Stromal cell of bone marrow (primary cell): ENCODE measurements around the gene PRELID2.
A peak's percentile ranks its signal among the peaks of the same experiment; 100 is the strongest.
"Not testable (repeated sequence)": the region's sequence is repeated elsewhere in the genome, so short reads cannot be mapped to it uniquely, and the experiment has no call there.

Experiments used
- DNase-seq: peaks from one replicate; pipeline ENCODE4 v3.0.0-alpha.2; 2012; ENCODE audit warnings: low read depth

Gene PRELID2

DNA sequence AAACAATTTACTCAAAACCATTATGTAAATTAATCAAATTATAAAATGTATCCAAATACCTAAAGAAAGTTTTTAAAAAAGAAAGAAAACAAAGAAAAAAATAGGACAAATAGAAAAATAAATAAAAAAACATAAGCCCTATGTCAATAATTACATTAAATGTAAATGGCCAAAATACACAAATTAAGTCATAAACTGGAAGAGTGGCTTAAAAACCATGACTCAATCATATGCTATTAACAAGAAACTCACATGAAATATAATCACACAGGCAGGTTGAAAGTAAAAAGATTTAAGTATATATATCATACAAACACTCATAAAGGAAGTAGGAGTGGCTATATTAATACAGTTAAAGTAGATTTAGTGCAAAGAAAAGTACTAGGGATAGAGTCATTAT is 95.3 kb downstream of the PRELID2 start:
- DNase-seq: no peak

- no peak for DNase-seq
These were observed 96.9 kb downstream of the PRELID2 start for GRCh38 chr5:145738227-145738626.

DNA sequence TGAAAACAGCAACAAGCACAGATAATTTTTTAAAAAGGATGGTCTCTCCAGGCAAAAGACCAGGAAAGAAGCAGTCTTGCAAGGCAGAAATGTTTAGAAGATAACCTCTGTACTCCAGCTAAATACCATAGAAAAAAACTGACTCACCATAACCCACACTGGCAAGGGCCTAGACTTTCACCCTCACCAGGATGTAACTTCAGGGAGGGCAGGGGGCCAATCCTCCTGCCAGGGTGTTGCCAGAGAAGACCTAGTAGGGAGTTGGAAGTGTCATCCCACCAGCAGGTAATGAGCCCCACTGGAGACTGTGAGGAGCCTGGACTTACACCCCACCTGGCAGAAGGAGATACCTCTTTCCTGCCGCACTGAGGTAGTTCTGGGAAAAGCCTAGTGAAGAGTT is 97.6 kb downstream of the PRELID2 start:
- DNase-seq: no peak

- not testable (repeated sequence) for DNase-seq
These were observed 105.2 kb downstream of the PRELID2 start for GRCh38 chr5:145729956-145730355.

DNA sequence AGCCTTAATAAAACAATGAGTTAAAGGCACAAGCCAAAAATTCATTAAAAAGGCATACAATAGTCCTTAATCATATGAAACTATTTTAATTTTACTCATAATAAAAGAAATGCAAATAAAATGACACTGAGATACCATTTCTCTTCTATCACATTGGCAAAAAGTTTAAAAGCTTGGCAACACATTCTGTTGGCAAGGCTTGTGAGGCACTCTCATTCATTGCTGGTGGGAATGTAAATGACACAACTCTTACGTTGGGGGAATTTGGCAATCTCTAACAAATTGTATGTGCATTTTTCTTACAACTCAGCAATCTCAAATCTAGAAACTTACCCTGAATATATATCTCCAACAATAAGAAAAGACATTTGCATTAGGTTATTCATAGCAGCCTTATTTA is 111.6 kb downstream of the PRELID2 start:
- no peak for DNase-seq

DNA sequence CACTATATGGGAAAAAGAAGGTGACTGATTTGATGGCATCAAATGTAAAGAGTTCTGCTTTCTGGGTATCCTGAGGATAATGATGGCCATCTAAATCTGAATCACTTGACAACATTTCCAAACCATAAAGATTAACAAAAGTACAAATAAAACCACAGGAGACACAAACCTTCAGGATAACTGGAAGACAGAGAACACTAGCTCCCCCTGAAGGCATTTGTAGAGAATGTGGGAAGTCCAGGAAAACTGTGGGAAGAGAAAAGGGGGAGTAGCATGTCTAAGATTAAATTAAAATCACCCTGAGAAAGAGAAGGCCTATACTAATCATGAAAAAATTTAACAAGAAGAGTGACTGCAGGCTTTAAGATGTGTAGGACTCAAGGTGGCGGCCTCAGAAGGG is 116.2 kb downstream of the PRELID2 start:
- peak; percentile 35 for DNase-seq

DNA sequence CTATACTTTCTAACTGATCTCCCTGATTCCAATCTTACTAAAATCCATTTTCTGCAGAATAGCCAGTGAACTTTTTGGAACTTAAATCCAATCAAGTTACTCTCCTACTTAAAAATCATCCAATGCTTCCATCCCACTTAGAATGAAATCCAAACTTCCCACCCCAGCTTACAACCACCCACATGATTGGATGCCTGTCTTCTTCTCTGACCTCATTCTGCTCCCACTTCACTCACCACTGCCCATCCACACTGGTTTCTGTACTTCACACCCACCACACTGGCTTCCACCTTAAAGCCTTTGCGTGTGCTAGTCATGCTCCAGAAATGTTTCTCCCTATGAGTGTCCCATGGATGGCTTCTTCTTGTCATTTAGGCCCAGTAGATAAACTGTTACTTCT is 119.7 kb downstream of the PRELID2 start:
- no peak for DNase-seq

DNA sequence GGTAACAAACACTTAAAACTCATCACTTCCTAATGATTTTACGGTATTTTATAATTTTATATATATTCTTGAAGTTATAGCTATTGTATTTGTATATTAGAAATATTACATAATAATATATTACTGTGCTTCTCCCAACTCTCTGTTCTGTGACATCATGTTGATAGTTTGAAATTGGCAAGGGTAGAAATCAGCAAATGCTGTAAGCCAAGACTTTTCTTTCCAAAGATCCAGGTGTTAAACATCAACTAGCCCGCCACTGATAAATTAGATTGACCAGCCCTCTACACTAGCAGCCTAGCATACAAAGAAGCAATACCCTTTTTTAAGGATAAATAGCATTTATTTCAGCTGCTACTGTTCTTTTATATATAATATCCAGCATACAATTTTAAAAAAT is 122.9 kb downstream of the PRELID2 start:
- DNase-seq: no peak

- no peak for DNase-seq
These were observed 123.7 kb downstream of the PRELID2 start for GRCh38 chr5:145711417-145711816.
